NCI-H1694 treated with DMSO at 0.1 percent for 48 hours (cell line): ENCODE measurements around the gene MRFAP1L1.

Experiments used
- DNase-seq: peaks from one replicate; lab custom pipeline; 2025; lab: John Stamatoyannopoulos, UW

MRFAP1L1 gene

GRCh38 chr4:6716018-6716911, 6.6 kb upstream of the MRFAP1L1 start, which contains the start of gene BLOC1S4:
Gene BLOC1S4 (plus strand): TSS chr4:6716174. CDS start chr4:6716210, 36 bp downstream.
- DNase-seq: peak; percentile 82

GRCh38 chr4:6715704-6716017, 6.0 kb upstream of the MRFAP1L1 start:
- DNase-seq: no peak

- DNase-seq: no peak
Observed at GRCh38 chr4:6714954-6715353, 5.3 kb upstream of the MRFAP1L1 start.

GRCh38 chr4:6710996-6711395, 1.3 kb upstream of the MRFAP1L1 start:
- no peak for DNase-seq

GRCh38 chr4:6710282-6710681, 617 bp upstream of the MRFAP1L1 start:
- DNase-seq: no peak

- no peak for DNase-seq
Observed at GRCh38 chr4:6706173-6706572, 3.5 kb downstream of the MRFAP1L1 start.

- no peak for DNase-seq
Observed at GRCh38 chr4:6705646-6706045, 4.0 kb downstream of the MRFAP1L1 start.

- no peak for DNase-seq
Observed at GRCh38 chr4:6703786-6704185, 5.9 kb downstream of the MRFAP1L1 start.

- DNase-seq: no peak
Observed at GRCh38 chr4:6702761-6703160, 6.9 kb downstream of the MRFAP1L1 start.

GRCh38 chr4:6701371-6701770, 8.3 kb downstream of the MRFAP1L1 start:
- DNase-seq: no peak

GRCh38 chr4:6699903-6700302, 9.8 kb downstream of the MRFAP1L1 start:
- DNase-seq: no peak

- DNase-seq: no peak
Observed at GRCh38 chr4:6699388-6699787, 10.3 kb downstream of the MRFAP1L1 start.

- DNase-seq: no peak
Observed at GRCh38 chr4:6697131-6697530, 12.5 kb downstream of the MRFAP1L1 start.

- DNase-seq: no peak
Observed at GRCh38 chr4:6696611-6697010, 13.1 kb downstream of the MRFAP1L1 start.

- no peak for DNase-seq
Observed at GRCh38 chr4:6695660-6696610, 13.7 kb downstream of the MRFAP1L1 start.

- no peak for DNase-seq
Observed at GRCh38 chr4:6694177-6694901, 15.3 kb downstream of the MRFAP1L1 start.

- DNase-seq: no peak
Observed at GRCh38 chr4:6693231-6694176, 16.2 kb downstream of the MRFAP1L1 start, which contains the start of gene S100P. Gene S100P (plus strand): TSS chr4:6693878. CDS start chr4:6693933, 55 bp downstream.

GRCh38 chr4:6692806-6693205, 16.9 kb downstream of the MRFAP1L1 start:
- DNase-seq: no peak

GRCh38 chr4:6692379-6692778, 17.3 kb downstream of the MRFAP1L1 start:
- no peak for DNase-seq

GRCh38 chr4:6689506-6689960, 20.1 kb downstream of the MRFAP1L1 start:
- DNase-seq: no peak
